Measurements from ENCODE around the gene SP1. TPM values are rescaled to one million over a fixed set of nuclear protein-coding genes. Genes with fewer than 3 reads are reported as not detected.
"Not testable (repeated sequence)": the region's sequence is repeated elsewhere in the genome, so short reads cannot be mapped to it uniquely, and the experiment has no call there.

SP1 gene
- polyA plus RNA-seq, 3 donors, result 69.3 to 90.7 (median 86.1) TPM

DNA sequence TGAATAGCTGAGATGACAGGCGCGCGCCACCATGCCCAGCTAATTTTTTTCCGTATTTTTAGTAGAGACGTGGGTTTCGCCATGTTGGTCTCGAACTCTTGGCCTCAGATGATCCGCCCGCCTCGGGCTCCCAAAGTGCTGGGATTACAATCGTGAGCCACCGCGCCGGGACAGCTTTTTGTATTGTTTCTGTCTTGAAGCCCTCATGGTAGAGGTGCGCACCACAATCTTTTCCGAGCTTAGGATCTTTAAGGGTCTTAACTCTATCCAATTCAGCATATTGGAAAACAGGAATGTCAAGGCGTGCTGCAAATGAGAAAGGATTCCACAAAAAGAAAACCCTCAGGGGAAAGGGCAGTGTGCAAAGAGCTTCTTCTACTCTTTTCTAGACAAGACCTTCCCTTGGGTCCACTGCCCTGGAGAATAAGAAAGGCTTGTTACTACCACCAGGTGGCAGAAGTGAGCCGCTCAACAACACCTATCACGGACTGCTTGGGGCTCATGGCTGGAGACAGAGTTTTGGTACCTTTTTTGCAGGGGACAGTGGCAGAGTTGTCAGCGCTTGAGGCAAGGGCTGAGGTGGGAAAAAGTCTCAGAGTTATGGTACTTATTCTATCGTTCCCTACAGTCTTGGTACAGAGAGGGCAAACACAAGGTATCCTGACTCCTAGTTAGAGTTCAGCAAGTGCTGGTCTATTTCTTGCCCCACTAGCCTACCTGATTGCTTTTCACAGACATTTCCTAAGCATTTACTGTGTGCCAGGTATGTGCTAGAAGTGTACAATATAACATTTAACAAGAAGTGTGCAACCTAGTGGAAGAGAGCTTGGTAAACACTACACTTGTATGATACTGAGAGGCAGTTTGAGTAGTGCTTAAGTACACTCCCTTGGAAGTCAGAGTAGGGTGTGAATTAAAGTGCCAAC lies 27.4 kb upstream of the SP1 start:
- peak; percentile 88 for DNase-seq

- DNase-seq, result no peak
Measured at GRCh38 chr12:53353257-53353655, 26.7 kb upstream of the SP1 start.

DNA sequence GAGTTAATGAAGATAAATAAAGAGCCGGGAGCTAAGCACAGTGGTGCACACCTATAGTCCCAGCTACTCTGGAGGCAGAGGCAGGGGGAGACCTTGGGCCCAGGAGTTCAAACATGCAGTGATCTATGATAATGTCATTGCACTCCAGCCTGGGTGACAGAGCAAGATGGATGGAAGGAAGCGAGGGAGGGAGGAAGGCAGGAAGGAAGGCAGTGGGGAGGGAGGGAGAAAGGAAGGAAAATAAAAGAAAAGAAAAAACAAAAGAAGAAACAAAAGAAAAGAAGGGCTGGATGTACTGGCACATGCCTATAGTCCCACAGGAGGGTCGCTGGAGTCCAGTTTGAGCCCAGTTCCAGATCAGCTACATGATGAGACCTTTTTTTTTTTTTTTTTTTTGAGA lies 24.9 kb upstream of the SP1 start:
- no peak for DNase-seq

GRCh38 chr12:53358836-53359419 lies 21.0 kb upstream of the SP1 start:
- no peak for DNase-seq

DNA sequence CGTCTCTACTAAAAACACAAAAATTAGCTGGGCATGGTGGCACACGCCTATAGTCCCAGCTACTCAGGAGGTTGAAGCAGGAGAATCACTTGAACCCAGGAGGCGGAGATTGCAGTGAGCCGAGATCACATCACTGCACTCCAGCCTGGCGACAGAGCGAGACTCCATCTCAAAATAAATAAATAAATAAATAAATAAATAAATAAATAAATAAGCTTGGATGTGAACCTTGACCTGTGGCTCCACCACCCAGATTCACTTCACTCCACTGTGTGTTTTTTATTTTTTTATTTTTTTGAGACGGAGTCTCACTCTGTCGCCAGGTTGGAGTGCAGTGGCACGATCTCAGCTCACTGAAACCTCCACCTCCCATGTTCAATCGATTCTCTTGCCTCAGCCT lies 18.3 kb upstream of the SP1 start:
- DNase-seq, result not testable (repeated sequence)

DNA sequence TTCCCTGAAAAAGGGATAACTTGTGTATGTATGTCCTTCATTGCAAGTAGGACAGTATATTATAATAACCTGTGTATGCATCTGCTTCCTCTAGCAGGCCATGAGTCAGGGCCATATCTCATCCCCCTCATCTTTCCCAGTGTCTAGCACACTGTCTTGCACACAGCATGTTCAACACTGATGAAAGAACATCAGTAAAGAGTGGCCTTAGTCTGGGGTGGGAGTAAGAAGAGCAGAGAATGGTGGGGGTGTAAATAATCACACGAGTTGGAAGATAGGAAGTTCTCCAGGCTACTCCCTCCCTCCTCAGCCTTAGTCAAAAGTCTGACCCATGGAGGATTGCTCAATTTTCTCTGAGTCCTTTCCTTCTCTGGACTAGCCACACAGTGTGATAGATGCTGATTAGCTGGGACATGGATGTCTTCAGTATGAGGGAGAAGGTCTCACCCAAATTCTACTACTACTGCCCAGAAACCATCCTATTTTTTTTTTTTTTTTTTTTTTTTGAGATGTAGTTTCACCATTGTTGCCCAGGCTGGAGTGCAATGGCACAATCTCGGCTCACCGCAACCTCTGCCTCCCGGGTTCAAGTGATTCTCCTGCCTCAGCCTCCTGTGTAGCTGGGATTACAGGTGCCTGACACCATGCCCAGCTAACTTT lies 14.6 kb upstream of the SP1 start:
- no peak for DNase-seq

DNA sequence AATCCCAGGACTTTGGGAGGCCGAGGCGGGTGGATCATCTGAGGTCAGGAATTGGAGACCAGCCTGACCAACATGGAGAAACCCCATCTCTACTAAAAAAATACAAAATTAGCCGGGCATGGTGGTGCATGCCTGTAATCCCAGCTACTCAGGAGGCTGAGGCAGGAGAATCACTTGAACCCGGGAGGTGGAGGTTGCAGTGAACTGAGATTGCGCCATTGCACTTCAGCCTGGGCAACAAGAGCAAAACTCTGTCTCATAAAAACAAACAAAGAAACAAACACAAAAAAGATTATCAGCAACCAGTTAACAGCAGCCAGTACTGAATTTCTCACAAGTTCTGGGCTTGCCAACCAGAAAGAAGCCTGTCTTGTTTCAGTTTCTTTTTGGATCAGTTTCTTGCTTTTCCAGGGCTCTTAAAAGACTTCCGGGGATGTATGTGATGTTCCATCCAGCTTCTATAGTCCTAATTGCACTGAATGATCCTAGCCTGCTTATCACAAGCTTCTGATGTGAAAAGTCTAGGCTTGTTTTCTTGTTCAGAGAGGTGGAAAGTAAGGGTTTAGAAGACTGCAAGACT lies 6.3 kb upstream of the SP1 start:
- not testable (repeated sequence) for DNase-seq

- DNase-seq, result not testable (repeated sequence)
Measured at GRCh38 chr12:53374277-53374676, 5.7 kb upstream of the SP1 start.

DNA sequence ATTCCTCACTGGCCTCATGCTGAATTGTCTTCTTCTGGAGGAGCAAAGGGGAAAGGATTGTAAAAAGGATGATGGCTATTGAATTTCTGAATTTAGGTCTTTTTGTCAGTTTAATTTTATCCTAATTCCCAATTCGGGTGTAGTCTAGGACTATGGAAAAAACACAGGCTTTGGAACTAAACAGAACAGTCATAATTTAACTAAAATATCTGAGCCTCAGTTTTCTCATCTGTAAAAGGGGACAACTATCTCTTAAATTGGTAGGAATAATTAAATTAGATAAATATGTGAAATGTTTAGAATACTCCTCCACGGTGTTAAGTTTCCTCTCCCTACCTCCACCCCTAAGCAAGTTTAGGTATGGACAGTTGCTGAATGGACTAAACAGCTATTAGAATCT lies 3.2 kb upstream of the SP1 start:
- no peak for DNase-seq

GRCh38 chr12:53378222-53378621 lies 1.8 kb upstream of the SP1 start:
- no peak for DNase-seq

- no peak for DNase-seq
Measured at GRCh38 chr12:53378724-53379388, 1.1 kb upstream of the SP1 start.

GRCh38 chr12:53379389-53380103 lies 430 bp upstream of the SP1 start:
- peak; percentile 100 for DNase-seq

- no peak for DNase-seq
Measured at GRCh38 chr12:53380794-53381730, 1.1 kb downstream of the SP1 start.

DNA sequence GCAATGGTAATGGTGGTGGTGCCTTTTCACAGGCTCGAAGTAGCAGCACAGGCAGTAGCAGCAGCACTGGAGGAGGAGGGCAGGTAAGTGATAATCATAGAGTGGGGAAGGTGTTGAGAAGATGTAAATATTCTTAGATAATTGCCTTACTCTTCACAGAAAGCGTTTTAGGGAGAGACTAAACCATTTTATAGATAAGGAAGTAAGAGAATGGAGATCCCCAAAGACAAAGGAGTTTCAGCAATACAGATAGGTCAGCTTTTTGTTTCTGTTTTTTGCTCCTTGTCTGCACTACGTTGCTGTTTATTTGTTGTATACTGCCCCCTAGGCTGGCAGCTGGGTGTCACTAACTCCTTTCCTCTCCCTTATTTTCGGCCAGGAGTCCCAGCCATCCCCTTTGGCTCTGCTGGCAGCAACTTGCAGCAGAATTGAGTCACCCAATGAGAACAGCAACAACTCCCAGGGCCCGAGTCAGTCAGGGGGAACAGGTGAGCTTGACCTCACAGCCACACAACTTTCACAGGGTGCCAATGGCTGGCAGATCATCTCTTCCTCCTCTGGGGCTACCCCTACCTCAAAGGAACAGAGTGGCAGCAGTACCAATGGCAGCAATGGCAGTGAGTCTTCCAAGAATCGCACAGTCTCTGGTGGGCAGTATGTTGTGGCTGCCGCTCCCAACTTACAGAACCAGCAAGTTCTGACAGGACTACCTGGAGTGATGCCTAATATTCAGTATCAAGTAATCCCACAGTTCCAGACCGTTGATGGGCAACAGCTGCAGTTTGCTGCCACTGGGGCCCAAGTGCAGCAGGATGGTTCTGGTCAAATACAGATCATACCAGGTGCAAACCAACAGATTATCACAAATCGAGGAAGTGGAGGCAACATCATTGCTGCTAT lies 2.0 kb downstream of the SP1 start:
- peak; percentile 28 for DNase-seq

DNA sequence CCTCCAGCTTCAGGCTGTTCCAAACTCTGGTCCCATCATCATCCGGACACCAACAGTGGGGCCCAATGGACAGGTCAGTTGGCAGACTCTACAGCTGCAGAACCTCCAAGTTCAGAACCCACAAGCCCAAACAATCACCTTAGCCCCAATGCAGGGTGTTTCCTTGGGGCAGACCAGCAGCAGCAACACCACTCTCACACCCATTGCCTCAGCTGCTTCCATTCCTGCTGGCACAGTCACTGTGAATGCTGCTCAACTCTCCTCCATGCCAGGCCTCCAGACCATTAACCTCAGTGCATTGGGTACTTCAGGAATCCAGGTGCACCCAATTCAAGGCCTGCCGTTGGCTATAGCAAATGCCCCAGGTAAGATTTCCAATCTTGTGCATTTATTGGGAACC lies 3.3 kb downstream of the SP1 start:
- no peak for DNase-seq

- not testable (repeated sequence) for DNase-seq
Measured at GRCh38 chr12:53386381-53386780, 6.4 kb downstream of the SP1 start.

DNA sequence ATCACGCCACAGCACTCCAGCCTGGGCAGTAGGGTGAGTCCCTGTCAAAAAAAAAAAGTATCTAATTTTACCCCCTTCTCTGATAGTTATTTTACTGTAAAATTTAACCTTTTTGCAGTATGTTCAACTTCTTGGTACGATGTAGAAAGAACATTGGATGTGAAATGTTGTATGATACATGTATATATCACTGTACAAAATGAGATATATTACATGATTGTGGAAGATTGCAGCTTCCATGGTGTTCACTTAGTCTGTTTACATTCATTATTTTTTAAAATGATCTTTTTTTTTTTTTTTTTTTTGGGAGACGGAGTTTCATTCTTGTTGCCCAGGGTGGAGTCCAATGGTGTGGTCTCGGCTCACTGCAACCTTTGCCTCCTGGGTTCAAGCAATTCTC lies 9.0 kb downstream of the SP1 start:
- DNase-seq, result no peak

- DNase-seq, result peak; percentile 14
Measured at GRCh38 chr12:53389702-53390101, 9.7 kb downstream of the SP1 start.

DNA sequence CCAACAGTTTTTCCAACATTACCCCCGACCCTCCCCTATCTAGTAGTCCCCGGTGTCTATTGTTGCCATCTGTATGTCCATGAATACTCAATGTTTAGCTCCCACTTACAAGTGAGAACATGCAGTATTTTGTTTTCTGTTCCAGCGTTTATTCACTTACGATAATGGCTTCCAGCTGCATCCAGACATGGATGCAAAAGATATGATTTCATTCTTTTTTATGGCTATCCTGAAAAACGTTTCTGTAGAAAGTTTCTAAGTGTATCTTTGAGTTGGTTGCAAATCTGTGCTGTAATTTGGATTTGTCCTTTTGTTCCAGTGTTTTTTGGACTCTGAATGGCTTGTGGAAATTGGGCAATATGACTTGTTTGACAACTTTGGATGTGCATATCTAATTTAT lies 11.7 kb downstream of the SP1 start:
- peak; percentile 17 for DNase-seq

Data from renal pelvis (tissue), 4 donors.